Coronary artery (tissue), 2 donors: ENCODE results near the gene USP20.

Source experiments
- DNase-seq: peaks from one replicate; pipeline ENCODE4 v3.0.0-alpha.2; 2017; ENCODE audit warnings: low spot score
- H3K27ac ChIP-seq, 2 donors: fragments of 200-600 bp; sonication (generic); one replicate each; pipeline ENCODE4 v1.5.1; 2016 to 2019
- H3K4me3 ChIP-seq: fragments of 200-600 bp; sonication (generic); 2 replicates; pipeline ENCODE4 v1.5.1; 2016; ENCODE audit warnings: mild to moderate bottlenecking, moderate library complexity
- CTCF ChIP-seq: fragments of 200-600 bp; sonication (generic); IDR thresholded peaks from one replicate; pipeline ENCODE4 v1.5.1; 2019; ENCODE audit warnings: antibody characterized with exemption

USP20 gene

GRCh38 chr9:129863059-129863690, 27.9 kb downstream of the USP20 start:
- Histone ChIP-seq H3K27ac (no peak overlapping the region), H3K4me3 (no peak overlapping the region)
- DNase-seq: no peak
- no peak for TF ChIP-seq CTCF

GRCh38 chr9:129864991-129865647, 29.9 kb downstream of the USP20 start:
- H3K4me3 ChIP-seq: no peak overlapping the region
- H3K27ac ChIP-seq: no peak overlapping the region
- no peak for DNase-seq
- no peak for TF ChIP-seq CTCF

GRCh38 chr9:129865668-129866320, 30.5 kb downstream of the USP20 start:
- H3K4me3 ChIP-seq: no peak overlapping the region
- DNase-seq: no peak
- no peak for TF ChIP-seq CTCF
- H3K27ac ChIP-seq: no peak overlapping the region

DNA sequence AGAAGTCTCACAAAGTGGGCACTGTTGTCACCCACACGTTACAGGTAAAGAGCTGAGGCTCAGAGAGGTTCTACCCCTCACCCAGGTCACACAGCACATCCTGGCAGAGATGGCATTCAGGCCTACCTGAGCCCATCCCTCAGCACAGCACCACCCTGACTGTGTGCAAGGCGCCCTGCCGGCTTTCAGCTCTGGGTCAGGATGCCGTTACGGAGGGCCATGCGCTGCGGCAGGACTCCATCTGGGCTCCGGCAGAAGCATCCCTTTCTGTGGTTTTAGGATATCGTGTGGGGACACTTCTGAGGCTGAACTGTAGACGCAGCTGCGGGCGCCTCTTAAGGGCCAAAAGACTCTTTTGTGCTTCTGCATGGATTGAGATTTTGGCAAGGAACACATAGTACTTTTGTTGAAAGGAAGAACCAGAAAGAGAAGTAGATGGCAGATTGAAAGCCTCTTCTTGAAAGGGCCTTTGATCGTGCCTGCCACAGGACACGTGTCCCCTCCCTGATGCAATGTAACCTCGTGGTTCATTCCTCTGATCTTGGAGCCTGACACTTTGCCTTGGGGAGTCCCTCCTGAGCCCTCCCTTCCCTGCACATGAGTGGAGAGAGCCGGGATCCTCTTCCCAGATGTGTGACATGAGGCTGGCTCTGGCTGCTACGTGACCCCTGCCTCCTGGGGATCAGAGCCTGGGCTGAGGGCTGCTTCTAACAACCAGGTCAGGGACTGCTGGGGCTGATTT, 31.3 kb downstream of the USP20 start:
- Histone ChIP-seq H3K4me3 (no peak overlapping the region), H3K27ac (no peak overlapping the region)
- DNase-seq: no peak
- TF ChIP-seq CTCF: no peak

DNA sequence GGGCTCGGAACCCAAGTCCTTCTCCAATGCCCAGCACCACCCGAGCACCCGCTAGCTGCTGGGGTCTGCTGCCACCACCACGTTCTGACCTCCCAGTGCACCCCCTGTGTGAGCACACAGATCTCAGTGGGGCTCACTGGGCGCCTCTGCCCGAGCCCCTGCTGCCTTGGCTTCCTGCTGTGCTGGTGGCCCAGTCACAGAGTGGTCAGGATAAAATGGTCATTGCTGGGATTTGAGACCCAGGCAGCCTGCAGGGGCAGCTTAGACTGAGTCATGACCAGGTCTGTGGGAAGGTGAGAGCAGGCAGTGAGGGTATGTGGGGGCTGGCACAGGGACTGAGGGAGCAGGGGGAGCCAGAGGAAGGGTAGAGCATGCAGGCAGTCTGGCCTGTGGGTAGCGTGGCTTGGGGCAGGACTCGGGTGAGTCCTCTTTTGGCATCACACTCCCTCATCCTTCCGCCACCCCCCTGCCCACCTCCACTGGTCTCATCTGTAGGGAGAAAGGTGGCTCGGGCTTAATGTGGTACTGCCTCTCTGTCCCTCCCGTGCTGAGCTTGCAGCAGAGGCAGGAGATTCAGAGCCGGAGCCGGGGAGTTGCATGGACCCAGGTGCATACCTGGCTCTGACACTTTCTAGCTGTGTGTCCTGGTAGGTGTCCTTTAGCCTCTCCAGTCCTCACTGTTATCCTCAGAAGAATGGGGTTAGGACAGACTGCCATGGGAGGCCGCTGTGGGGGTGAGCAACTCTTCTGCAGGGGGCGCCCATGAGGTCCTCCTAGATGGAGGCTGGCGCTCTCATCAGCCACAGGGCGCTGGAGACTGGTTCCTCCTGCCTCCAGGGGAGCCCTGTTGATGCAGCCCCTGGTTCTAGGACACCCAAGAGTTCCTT, 32.1 kb downstream of the USP20 start:
- TF ChIP-seq CTCF: no peak
- Histone ChIP-seq H3K4me3 (no peak overlapping the region), H3K27ac (no peak overlapping the region)
- no peak for DNase-seq

DNA sequence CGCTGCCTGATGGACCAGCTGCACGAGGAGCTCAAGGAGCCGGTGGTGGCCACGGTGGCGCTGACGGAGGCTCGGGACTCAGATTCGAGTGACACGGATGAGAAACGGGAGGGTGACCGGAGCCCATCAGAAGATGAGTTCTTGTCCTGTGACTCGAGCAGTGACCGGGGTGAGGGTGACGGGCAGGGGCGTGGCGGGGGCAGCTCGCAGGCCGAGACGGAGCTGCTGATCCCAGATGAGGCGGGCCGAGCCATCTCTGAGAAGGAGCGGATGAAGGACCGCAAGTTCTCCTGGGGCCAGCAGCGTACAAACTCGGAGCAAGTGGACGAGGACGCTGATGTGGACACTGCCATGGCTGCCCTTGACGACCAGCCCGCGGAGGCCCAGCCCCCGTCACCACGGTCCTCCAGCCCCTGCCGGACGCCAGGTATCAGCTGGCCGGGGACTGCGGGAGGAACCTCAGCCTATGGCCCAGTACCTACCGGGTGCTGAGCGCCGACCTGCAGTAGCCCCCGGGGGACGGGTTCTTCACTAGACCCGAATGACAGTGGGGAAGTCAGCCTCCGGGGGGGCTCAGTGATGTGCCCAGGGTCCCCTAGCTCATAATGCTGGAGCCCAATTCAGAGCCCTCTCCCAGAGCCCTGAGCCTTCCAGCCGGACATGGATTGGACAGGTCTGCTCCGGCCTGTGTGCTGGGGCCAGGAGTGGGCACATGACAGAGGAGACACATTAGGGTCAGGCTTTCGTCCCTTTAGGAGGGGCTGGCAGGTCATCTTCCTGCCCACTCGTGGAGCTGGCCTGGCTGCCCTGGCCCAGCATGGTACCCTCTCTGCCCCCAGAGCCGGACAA, 33.0 kb downstream of the USP20 start:
- no peak for TF ChIP-seq CTCF
- Histone ChIP-seq H3K27ac (no peak overlapping the region), H3K4me3 (no peak overlapping the region)
- DNase-seq: no peak
